GM21528 (cell line): ENCODE measurements around the gene ADPRH.
"Not testable (repeated sequence)": the region's sequence is repeated elsewhere in the genome, so short reads cannot be mapped to it uniquely, and the experiment has no call there.

ENCODE experiments used
- ATAC-seq: cut with Tn5 transposase; IDR thresholded peaks from one replicate; pipeline ENCODE4 v1.9.1; 2021; ENCODE audit warnings: mild to moderate bottlenecking, moderate library complexity; ENCODE audit not compliant: unreplicated experiment, low FRiP score

Gene ADPRH

GRCh38 chr3:119579366-119580066, at the start of gene ADPRH:
TSS of gene ADPRH (plus strand) at chr3:119579492. CDS start at chr3:119582170, 2,678 bp downstream.
- ATAC-seq: peak; percentile 59

DNA sequence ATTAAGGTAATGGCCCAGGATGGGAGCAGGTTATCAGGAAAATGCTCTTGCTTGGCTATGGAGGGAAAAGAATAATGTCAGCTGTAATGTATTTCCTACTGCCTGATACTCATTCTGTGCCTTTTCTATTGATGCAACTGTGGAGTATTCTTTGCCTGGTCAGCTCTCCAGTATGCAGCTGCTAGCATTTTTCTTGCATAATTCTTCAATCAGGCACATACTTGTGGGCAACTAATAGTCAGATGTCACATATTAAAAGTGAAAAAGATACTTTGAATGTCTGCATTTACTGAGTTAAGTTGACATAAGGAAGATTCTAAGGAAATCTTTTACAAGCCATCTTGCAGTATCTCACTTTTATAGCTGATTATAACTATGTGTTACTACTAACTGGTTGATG, 49.4 kb upstream of the ADPRH start:
- ATAC-seq: no peak

DNA sequence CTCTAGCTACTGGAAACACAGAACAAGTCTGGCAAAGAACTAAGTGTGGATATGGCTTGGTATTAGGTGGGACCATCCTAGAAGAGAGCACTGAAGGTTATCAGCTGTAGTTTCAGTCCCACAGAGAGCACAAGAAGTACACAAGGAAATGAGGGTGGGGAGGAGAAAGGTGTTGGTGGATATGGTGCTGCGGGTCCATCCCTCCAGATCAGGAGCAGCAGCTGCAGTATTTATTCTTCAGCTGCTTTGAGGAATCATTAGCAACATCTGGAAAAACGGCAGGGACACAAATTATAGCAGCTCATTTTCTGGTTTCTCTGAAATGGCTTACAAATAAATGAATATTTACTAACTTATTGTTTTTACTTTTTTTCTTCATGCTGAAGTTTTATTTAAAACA, 48.8 kb upstream of the ADPRH start:
- ATAC-seq: no peak

- no peak for ATAC-seq
These were observed 48.1 kb upstream of the ADPRH start for GRCh38 chr3:119531151-119531550.

GRCh38 chr3:119534296-119534695, 45.0 kb upstream of the ADPRH start:
- no peak for ATAC-seq

GRCh38 chr3:119536757-119537156, 42.5 kb upstream of the ADPRH start:
- ATAC-seq: no peak

DNA sequence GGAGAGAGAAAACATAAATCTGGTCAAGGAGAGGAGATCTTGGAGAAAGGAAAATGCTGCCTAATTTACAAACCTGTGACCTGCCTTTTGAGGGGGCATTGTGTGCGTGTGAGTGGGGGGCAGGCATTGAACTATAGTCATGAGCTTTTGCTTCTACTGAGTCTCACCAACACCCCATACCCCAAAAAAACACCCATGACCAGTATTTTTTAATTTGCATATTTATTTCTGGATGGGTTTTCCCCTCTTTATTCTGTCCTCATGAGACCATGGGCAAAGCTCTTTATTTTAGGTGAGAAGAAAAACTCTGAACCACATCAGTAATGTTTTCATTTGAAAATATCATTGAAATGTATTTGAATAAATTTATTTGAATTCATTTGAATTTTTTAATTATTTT, 40.5 kb upstream of the ADPRH start:
- no peak for ATAC-seq

GRCh38 chr3:119541547-119541946, 37.7 kb upstream of the ADPRH start:
- no peak for ATAC-seq

DNA sequence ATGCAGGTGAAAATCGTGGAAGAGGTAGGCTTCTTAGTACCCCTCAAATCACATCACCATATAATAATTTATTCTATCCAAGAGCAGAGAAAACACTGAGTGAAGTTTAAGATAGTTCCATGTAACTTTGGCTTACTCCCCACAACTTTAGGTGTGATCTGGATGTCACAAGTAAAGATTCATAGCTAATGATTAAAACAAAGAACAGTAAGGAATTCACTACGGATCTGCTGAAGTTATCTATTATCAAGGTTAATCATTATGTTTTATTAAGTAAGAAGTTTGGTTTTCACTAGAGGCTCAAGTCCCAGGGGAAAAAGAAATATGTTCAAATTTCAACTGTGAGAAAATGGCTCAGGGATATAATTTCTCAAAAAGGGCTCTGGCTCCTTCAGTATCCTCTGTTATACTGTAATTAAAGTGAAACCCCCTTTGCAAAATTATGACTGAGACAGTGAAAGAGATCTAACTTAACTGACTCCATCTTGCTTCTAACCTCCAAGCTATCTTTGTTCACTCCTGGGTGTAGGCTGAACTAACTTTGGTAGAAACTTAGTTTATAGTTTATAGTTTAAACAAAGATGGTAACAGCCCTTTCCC, 37.0 kb upstream of the ADPRH start:
- ATAC-seq: no peak

DNA sequence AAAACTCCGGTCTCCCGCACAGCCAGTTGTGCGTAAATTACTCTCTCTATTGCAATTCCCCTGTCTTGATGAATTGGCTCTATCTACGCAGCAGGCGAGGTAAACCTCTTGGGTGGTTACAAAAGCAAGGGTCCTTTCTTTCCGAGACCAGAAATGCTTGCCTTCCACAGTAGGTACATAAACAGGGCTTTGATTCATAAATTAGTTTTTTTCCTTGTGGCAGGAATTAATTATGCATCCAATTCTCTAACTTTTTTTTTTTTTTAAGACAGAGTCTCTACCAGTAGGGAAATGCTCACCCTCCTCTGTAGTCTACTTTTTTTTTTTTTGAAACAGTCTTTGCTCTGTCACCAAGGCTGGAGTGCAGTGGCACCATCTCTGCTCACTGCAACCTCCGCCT, 36.1 kb upstream of the ADPRH start:
- no peak for ATAC-seq

GRCh38 chr3:119547227-119547626, 32.1 kb upstream of the ADPRH start:
- ATAC-seq: no peak

DNA sequence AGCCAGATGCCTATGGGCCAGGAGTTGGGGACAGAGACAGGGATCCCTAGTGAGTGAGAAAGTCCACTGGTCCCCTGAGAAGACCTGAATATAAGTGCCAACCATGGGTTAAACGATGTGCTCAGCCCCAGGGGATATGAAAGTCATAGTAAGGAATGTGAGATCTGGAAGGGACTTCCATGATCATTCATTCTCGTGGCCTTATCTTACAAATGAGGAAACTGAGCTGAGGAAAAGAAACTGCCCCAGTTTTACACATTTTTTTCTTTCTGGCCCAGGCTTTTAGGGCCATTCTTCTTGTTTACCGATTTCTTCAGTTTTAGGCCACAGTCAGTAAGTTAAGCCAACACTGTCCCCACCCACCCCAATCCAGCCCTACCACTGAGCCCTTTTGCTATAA, 31.0 kb upstream of the ADPRH start:
- no peak for ATAC-seq

- peak; percentile 36 for ATAC-seq
These were observed 28.9 kb upstream of the ADPRH start for GRCh38 chr3:119550192-119550910.

DNA sequence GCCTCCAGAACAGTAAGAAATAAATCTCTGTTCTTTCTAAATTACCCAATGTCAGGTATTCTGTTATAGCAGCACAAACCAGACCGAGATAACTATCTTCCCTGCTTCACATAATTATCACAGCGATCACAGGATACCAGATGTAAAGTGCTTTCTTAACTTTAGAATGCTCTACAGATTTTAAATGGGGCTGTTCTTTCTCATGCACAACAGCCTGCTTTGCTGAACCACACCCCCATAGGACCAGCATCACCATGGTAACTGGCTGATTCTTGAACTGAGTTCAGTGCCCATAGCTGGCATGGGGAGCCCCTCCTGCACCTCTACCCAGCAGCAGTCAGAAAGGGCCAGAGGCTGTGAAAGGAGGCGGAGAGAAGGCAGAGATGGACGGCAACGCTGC, 27.7 kb upstream of the ADPRH start:
- no peak for ATAC-seq

DNA sequence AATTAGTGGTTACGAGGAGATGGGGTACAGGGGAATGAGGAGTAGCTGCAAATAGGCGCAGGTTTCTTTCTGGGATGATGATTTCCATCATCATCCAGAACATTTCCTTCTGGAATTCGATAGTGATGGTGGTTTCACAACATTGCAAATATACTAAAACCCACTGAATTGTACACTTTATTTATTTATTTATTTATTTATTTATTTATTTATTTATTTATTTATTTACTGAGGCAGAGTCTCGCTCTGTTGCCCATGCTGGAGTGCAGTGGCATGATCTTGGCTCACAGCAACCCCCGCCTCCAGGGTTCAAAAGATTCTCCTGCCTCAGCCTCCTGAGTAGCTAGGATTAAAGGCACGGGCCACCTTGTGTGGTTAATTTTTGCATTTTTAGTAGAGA, 26.4 kb upstream of the ADPRH start:
- ATAC-seq: not testable (repeated sequence)

- ATAC-seq: no peak
These were observed 25.4 kb upstream of the ADPRH start for GRCh38 chr3:119553823-119554415.

GRCh38 chr3:119555309-119555735, 24.0 kb upstream of the ADPRH start:
- no peak for ATAC-seq

DNA sequence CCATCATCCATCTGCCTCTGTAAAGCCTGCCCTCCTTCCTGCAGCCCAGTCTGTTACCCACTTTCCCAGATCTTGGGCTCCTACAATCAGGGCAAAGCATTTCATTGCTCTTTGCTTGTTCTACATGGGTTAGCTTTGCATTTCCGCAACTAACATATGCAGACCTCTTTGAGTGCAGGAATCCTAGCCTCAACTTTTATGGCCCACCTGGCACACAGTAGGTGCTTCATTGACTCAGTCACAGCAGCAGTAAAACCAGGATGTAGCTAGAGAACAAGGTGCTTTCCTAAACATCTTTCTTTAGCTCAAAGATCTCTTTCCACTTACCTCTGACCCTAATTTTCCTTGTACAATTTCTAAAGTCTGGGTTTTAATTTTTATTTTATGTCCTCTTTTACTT, 23.4 kb upstream of the ADPRH start:
- ATAC-seq: no peak

DNA sequence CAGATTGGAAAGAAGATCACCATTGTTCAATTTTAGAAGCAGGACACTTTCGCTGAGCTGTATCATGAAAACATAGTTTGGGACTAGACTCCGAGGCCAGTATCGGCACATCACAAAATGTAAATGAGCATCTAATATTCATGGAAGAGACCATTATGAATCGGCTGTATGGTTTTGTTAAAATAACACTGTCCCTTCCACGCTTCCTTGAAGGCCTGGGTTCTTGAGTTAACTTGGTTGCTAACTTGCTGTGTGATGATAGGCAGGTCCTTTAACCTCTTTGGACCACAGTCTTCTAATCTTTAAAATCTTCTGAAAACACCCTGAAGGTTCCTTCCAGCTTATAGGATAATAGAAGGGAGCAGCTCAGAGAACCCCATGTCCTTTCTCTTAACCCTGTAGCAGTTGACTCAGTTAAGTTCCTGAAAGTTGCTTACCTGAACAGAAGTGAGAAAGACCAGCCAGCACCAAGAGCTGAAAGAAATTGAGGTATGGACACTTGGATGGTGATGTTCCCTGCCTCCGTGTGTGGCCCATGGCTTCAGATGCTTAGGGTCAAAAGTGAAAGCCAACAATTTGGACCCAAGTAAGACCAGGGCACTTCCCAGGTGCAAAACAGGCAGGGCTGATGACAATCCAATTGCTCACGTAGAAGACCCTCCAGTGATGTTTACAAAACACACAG, 22.0 kb upstream of the ADPRH start:
- no peak for ATAC-seq

DNA sequence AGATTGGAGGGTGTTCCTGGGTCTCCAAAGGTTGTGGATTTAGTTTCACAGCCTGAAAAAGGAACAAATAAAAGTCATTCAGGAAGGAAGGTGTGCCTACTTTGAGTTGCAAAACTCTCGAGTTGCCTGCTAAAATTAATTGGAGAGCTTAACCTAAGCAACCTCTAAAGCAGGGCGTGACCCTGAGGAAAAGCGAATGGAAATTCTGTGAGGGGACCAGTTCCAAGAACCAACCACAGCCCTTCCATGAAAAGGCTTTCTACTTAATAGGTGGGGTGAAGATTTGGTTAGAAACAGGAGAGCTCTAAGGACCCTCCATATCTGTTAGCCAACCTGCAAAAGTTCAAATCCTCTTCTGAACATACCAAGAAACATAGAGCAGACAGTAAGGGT, 21.4 kb upstream of the ADPRH start:
- no peak for ATAC-seq
